H1 (cell line): ENCODE measurements around the gene CGB7. TPM values are rescaled to one million over a fixed set of nuclear protein-coding genes. Genes with fewer than 3 reads are reported as not detected.
"Not testable (repeated sequence)": the region's sequence is repeated elsewhere in the genome, so short reads cannot be mapped to it uniquely, and the experiment has no call there.

Experiments used
- CTCF ChIA-PET: fragments of 300-600 bp; sonication (Branson Sonifier 250); formaldehyde crosslinking; loops from one replicate; lab custom pipeline; 2021; ENCODE audit not compliant: partially characterized antibody; lab: Charles Lee
- POLR2A ChIA-PET: fragments of 300-600 bp; sonication (Branson Sonifier 250); formaldehyde crosslinking; loops from one replicate; lab custom pipeline; 2021; ENCODE audit warnings: inconsistent platforms; ENCODE audit not compliant: partially characterized antibody; lab: Charles Lee
- DNase-seq, 2 experiments: peaks; one replicate each; pipeline versions ENCODE4 v3.0.0 to v3.0.0-alpha.2; 2010 to 2022; ENCODE audit warnings: low spot score in 2 of 2, low read depth in 1 of 2, mixed read lengths in 1 of 2
- FAIRE-seq: peaks from 2 replicates; lab custom pipeline; 2011; peaks lifted over from hg19 to GRCh38; lab: Jason Lieb, UNC
- H2AFZ ChIP-seq: 2 replicates; pipeline ENCODE4 v1.8.1; 2012; ENCODE audit warnings: low read length, inconsistent platforms
- H2AK5ac ChIP-seq: 2 replicates; pipeline ENCODE4 v1.6.1; 2013; ENCODE audit warnings: low read depth, low read length
- H2BK120ac ChIP-seq: replicated peaks from 2 replicates; pipeline ENCODE3; 2013; ENCODE audit warnings: low read depth, low read length, inconsistent platforms
- H2BK12ac ChIP-seq: 2 replicates; pipeline ENCODE4 v1.6.1; 2013; ENCODE audit warnings: low read depth, low read length
- H2BK15ac ChIP-seq: 2 replicates; pipeline ENCODE4 v1.6.1; 2013; ENCODE audit warnings: low read length
- H2BK20ac ChIP-seq: 2 replicates; pipeline ENCODE4 v1.6.1; 2013; ENCODE audit warnings: low read length
- H2BK5ac ChIP-seq: 2 replicates; pipeline ENCODE4 v1.6.1; 2013; ENCODE audit warnings: low read depth, low read length
- H3K14ac ChIP-seq: 2 replicates; pipeline ENCODE4 v1.6.1; 2013; ENCODE audit warnings: inconsistent platforms; ENCODE audit not compliant: insufficient read length
- H3K18ac ChIP-seq: 2 replicates; pipeline ENCODE4 v1.6.1; 2013; ENCODE audit warnings: low read length; ENCODE audit errors: extremely low read depth
- H3K23ac ChIP-seq: 2 replicates; pipeline ENCODE4 v1.6.1; 2013; ENCODE audit warnings: inconsistent platforms; ENCODE audit not compliant: insufficient read length
- H3K23me2 ChIP-seq: 2 replicates; pipeline ENCODE4 v1.6.1; 2013; ENCODE audit warnings: low read depth, low read length
- H3K27ac ChIP-seq: 2 replicates; pipeline ENCODE4 v1.6.1; 2011; ENCODE audit warnings: low read depth, low read length, inconsistent platforms
- H3K27me3 ChIP-seq, 4 experiments: replicated peaks in 1 of 4; 1 replicate in 1 of 4; 2 replicates in 3 of 4; pipeline versions ENCODE4 v1.6.1 to v1.8.1; 2011 to 2013; ENCODE audit warnings: low read length in 3 of 4, mild to moderate bottlenecking in 3 of 4, inconsistent platforms in 2 of 4, mixed read lengths in 2 of 4, moderate library complexity in 1 of 4; ENCODE audit not compliant: control insufficient read depth in 3 of 4, insufficient read depth in 3 of 4; ENCODE audit errors: extremely low read depth in 1 of 4
- H3K36me3 ChIP-seq, 4 experiments: 2 replicates each; pipeline versions ENCODE4 v1.6.1 to v1.8.1; 2011 to 2013; ENCODE audit warnings: mild to moderate bottlenecking in 4 of 4, low read length in 3 of 4, moderate library complexity in 2 of 4, control low read depth in 1 of 4, inconsistent platforms in 1 of 4; ENCODE audit not compliant: insufficient read depth in 4 of 4, control insufficient read depth in 2 of 4
- H3K4ac ChIP-seq: replicated peaks from 2 replicates; pipeline ENCODE3; 2013; ENCODE audit warnings: low read length, low read depth, mixed read lengths, inconsistent platforms; ENCODE audit not compliant: insufficient read length
- H3K4me1 ChIP-seq, 4 experiments: replicated peaks in 1 of 4; 1 replicate in 1 of 4; 2 replicates in 3 of 4; pipeline versions ENCODE4 v1.6.1 to v1.8.1; 2011 to 2013; ENCODE audit warnings: low read length in 3 of 4, inconsistent platforms in 2 of 4, mixed read lengths in 1 of 4; ENCODE audit not compliant: insufficient read depth in 4 of 4, control insufficient read depth in 3 of 4
- H3K4me2 ChIP-seq, 2 experiments: 2 replicates each; pipeline versions ENCODE4 v1.6.1 to v1.8.1; 2011 to 2013; ENCODE audit warnings: low read depth in 2 of 2, low read length in 2 of 2, control low read depth in 1 of 2, inconsistent platforms in 1 of 2, mild to moderate bottlenecking in 1 of 2; ENCODE audit not compliant: insufficient read depth in 1 of 2
- H3K4me3 ChIP-seq, 4 experiments: fragments of 200-600, 300-600 bp in 1 of 4; sonication (generic), shearing (Covaris generic), sonication (Bioruptor Twin) in 1 of 4; 2 replicates each; pipeline versions ENCODE4 v1.5.1 to v1.8.1; 2011 to 2016; ENCODE audit warnings: low read length in 4 of 4, low read depth in 3 of 4, control low read depth in 2 of 4, inconsistent platforms in 2 of 4, mild to moderate bottlenecking in 2 of 4, mixed read lengths in 1 of 4, moderate library complexity in 1 of 4; ENCODE audit not compliant: insufficient read depth in 2 of 4; ENCODE audit errors: extremely low read depth in 1 of 4
- H3K56ac ChIP-seq: replicated peaks from 2 replicates; pipeline ENCODE3; 2013; ENCODE audit warnings: low read depth, mild to moderate bottlenecking, mixed read lengths, low read length, inconsistent platforms; ENCODE audit not compliant: insufficient read length
- H3K79me1 ChIP-seq: 2 replicates; pipeline ENCODE4 v1.6.1; 2013; ENCODE audit warnings: low read depth, low read length, control low read depth
- H3K79me2 ChIP-seq, 2 experiments: 2 replicates each; pipeline versions ENCODE4 v1.6.1 to v1.8.1; 2012 to 2013; ENCODE audit warnings: low read length in 2 of 2, mild to moderate bottlenecking in 2 of 2, inconsistent platforms in 1 of 2; ENCODE audit not compliant: insufficient read depth in 2 of 2, control insufficient read depth in 1 of 2
- H3K9ac ChIP-seq, 4 experiments: replicated peaks in 1 of 4; 1 replicate in 1 of 4; 2 replicates in 3 of 4; pipeline versions ENCODE4 v1.6.1 to v1.8.1; 2011 to 2013; ENCODE audit warnings: low read depth in 3 of 4, low read length in 3 of 4, control low read depth in 2 of 4, mild to moderate bottlenecking in 2 of 4, moderate library complexity in 2 of 4, inconsistent platforms in 1 of 4; ENCODE audit errors: extremely low read depth in 1 of 4
- H3K9me3 ChIP-seq, 2 experiments: 2 replicates each; pipeline versions ENCODE4 v1.6.1 to v1.8.1; 2012 to 2013; ENCODE audit warnings: mild to moderate bottlenecking in 2 of 2, moderate library complexity in 2 of 2, control low read depth in 1 of 2, inconsistent platforms in 1 of 2, low read depth in 1 of 2, low read length in 1 of 2, mixed read lengths in 1 of 2; ENCODE audit not compliant: insufficient read depth in 2 of 2
- H4K20me1 ChIP-seq, 2 experiments: replicated peaks in 1 of 2; 2 replicates each; pipeline versions ENCODE3 to v1.8.1; 2011 to 2013; ENCODE audit warnings: inconsistent platforms in 2 of 2, low read length in 2 of 2, mild to moderate bottlenecking in 1 of 2; ENCODE audit not compliant: insufficient read depth in 2 of 2, control insufficient read depth in 1 of 2
- H4K5ac ChIP-seq: 2 replicates; pipeline ENCODE4 v1.6.1; 2013; ENCODE audit warnings: low read length, low read depth, mixed read lengths, inconsistent platforms; ENCODE audit not compliant: insufficient read length
- H4K8ac ChIP-seq: 2 replicates; pipeline ENCODE4 v1.8.0; 2013; ENCODE audit warnings: mild to moderate bottlenecking, moderate library complexity, low read length, inconsistent platforms; ENCODE audit not compliant: insufficient read depth; ENCODE audit errors: extremely low read depth
- H4K91ac ChIP-seq: replicated peaks from 2 replicates; pipeline ENCODE3; 2013; ENCODE audit warnings: low read length, mixed read lengths, inconsistent platforms; ENCODE audit not compliant: insufficient read length
- WGBS, 2 experiments: shearing (Covaris generic) in 1 of 2; methylation state at CpG; one replicate each; pipeline versions ENCODE4 v1.1.6 to v1.1.7; 2013 to 2015; ENCODE audit warnings: low lambda C conversion rate in 2 of 2, mixed read lengths in 2 of 2, inconsistent platforms in 1 of 2, low coverage in 1 of 2, missing lambda C conversion rate in 1 of 2; ENCODE audit not compliant: insufficient replicate concordance in 2 of 2, insufficient coverage in 1 of 2, insufficient read length in 1 of 2; ENCODE audit errors: extremely low coverage in 1 of 2, missing lambda C conversion rate in 1 of 2; 5-methylcytosine and 5-hydroxymethylcytosine counted together
- polyA plus RNA-seq, 7 experiments: library from polyadenylated mRNA; depleted of rRNA in 3 of 7; stranded (reverse) in 5 of 7; unstranded in 2 of 7; fragments of >200 nt in 5 of 7; fragments of 200-250 nt in 2 of 7; gene quantifications; 1 replicate in 5 of 7; 2 replicates in 1 of 7; 4 replicates in 1 of 7; pipeline versions ENCODE4 v1.2.1 to v1.2.3, GENCODE V29; 2011 to 2013; ENCODE audit warnings: missing spikeins in 2 of 7, mixed read lengths in 2 of 7
- total RNA-seq: library from RNA; stranded (reverse); fragmentation: NEBNext Ultra II Directional; extraction: Animal tissue kit (Norgen Biotek cat#: 25700); gene quantifications from 2 replicates; pipeline ENCODE4 v1.2.1, GENCODE V29; 2021

The CGB7 gene
- total and polyA plus RNA-seq, 2 of the 8 experiments (the other 6 are each of a cell fraction or from before 2014, with no cell fraction given): 1.2 to 2.2 TPM

DNA sequence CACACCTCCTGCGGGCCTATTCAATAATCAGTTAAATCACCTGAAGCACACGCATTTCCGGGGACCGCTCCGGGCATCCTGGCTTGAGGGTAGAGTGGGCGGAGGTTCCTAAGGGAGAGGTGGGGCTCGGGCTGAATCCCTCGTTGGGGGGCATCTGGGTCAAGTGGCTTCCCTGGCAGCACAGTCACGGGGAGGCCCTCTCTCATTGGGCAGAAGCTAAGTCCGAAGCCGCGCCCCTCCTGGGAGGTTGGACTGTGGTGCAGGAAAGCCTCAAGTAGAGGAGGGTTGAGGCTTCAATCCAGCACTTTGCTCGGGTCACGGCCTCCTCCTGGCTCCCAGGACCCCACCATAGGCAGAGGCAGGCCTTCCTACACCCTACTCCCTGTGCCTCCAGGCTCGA, 14.0 kb downstream of the CGB7 start, which contains the start of gene CGB5:
Gene CGB5 (plus strand): TSS at position 301 of the 400 bp plus-strand sequence. CDS start 362 bp downstream, outside the sequence.
- DNase-seq, H4K91ac ChIP-seq, H3K23ac ChIP-seq, FAIRE-seq, H2BK12ac ChIP-seq, H2BK20ac ChIP-seq, H2AK5ac ChIP-seq, H3K9me3 ChIP-seq, H3K36me3 ChIP-seq, H2BK15ac ChIP-seq, H3K23me2 ChIP-seq, CTCF ChIA-PET, H3K79me2 ChIP-seq, H3K79me1 ChIP-seq, H3K27me3 ChIP-seq, H4K8ac ChIP-seq, H3K4me2 ChIP-seq, H3K4ac ChIP-seq, H3K4me3 ChIP-seq, H3K56ac ChIP-seq, H4K5ac ChIP-seq, H3K14ac ChIP-seq, H2AFZ ChIP-seq, H2BK5ac ChIP-seq, H3K18ac ChIP-seq, H3K4me1 ChIP-seq, H3K27ac ChIP-seq, H3K9ac ChIP-seq, H2BK120ac ChIP-seq, H4K20me1 ChIP-seq: not testable (repeated sequence)
- WGBS, 2 experiments: 85% methylated on average over 14 of the region's 15 CpGs; no CpG with 5 or more reads in 1 of the 2 experiments
- POLR2A ChIA-PET: interaction anchor here (1.1 kb wide), 1 partner anchor 10 kb away, joined by 3 read pairs; no protein-coding TSS in a partner anchor

GRCh38 chr19:49042666-49043065, 14.9 kb downstream of the CGB7 start:
- not testable (repeated sequence) for H4K20me1 ChIP-seq, H3K79me1 ChIP-seq, H4K91ac ChIP-seq, H3K4ac ChIP-seq, H3K9ac ChIP-seq, DNase-seq, H3K79me2 ChIP-seq, H3K4me3 ChIP-seq, H2BK120ac ChIP-seq, H2AFZ ChIP-seq, H3K56ac ChIP-seq, H3K14ac ChIP-seq, H2BK15ac ChIP-seq, H2BK20ac ChIP-seq, H2BK5ac ChIP-seq, H2AK5ac ChIP-seq, FAIRE-seq, H4K5ac ChIP-seq, H3K36me3 ChIP-seq, H3K9me3 ChIP-seq, H3K23me2 ChIP-seq, H3K23ac ChIP-seq, H3K4me1 ChIP-seq, H2BK12ac ChIP-seq, H3K18ac ChIP-seq, H3K4me2 ChIP-seq, H3K27me3 ChIP-seq, H3K27ac ChIP-seq, H4K8ac ChIP-seq
- WGBS, 2 experiments: 76% methylated on average over 1 of the region's 4 CpGs; no CpG with 5 or more reads in 1 of the 2 experiments
- ChIA-PET POLR2A (interaction anchor here (1.1 kb wide), 1 partner anchor 11 kb away, joined by 3 read pairs; no protein-coding TSS in a partner anchor), CTCF (interaction anchor here (0.6 kb wide), 1 partner anchor 198 kb away, joined by 4 read pairs; no protein-coding TSS in a partner anchor)
